GM19452 (cell line): ENCODE results near the gene ZNF503.

Experiments used
- ATAC-seq: cut with Tn5 transposase; IDR thresholded peaks from one replicate; pipeline ENCODE4 v1.9.1; 2021; ENCODE audit not compliant: unreplicated experiment

ZNF503 gene

DNA sequence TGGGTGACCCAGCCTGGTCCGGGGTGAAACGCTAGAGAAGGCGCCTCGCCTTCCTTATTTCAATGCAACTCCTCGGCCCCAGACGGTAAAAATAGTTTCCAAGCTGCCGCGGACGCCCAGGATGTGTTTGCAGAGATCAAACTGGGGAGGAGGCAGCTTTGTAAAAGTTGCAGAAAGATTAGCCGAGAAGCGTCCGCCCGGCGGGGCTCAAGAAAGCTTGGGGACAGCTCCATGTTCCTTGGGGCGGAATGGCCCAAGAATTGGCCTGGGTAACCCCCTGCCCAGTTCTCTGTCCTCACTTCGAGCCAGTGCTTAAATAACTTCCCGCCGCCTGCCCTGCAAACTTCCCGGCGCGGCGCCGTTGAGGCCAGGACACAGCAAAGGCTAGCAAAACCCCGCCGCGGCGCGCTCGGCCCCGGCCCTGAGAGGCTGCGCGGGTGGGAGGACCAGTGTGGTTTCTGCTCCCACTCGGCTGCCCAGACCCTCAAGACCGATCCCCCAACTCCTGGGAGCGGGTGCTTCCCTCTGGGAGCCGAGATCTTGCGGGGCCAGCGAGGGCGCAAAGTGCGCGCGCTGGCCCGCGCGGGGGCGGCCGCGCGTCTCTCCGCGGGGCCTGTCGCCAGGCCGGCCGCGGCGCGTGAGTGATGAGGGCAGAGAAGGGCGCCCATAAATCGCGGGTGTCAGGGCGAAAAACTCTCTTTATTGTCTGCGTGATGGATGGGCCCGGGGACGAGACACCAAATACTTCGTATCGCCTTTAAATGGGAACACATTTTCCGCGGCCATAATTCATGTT lies 6.3 kb upstream of the ZNF503 start:
- ATAC-seq, result no peak

DNA sequence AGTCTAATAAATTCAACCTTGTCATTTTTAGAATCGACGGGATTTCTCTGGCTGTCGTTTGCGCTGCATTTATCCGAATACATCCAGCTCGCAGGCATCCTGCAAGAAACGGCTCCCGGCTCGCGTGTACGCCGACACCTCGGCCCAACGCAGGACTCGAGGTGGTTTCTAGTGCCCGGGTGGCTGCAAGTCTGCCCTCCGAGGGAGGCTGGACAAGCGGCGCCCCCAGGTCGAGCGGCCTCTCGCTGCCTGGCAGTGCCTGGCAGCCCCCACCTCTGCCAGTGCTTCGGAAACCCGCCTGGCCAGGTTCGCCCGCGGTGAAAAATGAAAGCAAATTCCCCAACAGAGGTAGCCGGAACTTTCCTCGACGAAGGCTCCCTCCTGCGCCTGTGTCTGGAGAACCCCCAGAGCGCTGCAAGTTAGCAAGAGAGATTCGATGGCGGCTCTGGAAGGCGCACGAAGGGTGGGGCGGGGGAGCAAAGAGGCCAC lies 5.7 kb upstream of the ZNF503 start:
- no peak for ATAC-seq

DNA sequence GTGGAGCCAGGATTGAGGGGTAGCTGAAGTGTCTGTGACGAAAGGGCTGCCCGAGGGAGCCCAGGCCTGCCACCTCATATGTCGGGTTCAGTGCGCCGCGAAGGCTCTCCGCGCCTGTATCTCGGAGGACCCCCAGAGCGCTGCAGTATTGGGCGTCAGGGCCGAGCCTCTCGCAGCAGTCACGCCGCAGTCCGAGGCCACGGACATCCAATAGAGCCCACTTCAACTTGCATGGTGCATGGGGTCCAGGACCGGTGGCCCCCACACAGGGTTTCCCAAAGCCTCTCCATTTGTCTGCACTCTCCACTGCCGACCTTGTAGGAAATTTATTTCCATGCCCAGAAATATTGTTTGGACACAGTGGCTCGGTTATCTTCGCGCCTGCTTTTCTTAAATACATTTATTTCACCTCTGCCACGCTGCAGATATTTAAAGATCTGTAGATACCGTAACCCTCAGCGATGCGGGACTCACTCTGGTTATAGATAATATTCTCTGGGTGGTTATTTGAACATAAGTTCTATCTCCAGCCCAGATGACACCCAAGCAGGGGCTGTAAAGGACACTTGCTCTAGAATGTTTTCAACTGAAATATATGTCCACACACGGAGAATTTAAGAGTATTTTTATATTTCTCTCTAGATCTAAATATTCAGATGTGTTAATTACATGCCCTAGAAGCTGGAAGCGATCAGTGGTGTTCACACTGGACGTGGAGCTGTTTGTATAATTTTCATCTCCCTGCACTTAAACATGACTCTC lies 5.1 kb upstream of the ZNF503 start:
- ATAC-seq, result no peak

DNA sequence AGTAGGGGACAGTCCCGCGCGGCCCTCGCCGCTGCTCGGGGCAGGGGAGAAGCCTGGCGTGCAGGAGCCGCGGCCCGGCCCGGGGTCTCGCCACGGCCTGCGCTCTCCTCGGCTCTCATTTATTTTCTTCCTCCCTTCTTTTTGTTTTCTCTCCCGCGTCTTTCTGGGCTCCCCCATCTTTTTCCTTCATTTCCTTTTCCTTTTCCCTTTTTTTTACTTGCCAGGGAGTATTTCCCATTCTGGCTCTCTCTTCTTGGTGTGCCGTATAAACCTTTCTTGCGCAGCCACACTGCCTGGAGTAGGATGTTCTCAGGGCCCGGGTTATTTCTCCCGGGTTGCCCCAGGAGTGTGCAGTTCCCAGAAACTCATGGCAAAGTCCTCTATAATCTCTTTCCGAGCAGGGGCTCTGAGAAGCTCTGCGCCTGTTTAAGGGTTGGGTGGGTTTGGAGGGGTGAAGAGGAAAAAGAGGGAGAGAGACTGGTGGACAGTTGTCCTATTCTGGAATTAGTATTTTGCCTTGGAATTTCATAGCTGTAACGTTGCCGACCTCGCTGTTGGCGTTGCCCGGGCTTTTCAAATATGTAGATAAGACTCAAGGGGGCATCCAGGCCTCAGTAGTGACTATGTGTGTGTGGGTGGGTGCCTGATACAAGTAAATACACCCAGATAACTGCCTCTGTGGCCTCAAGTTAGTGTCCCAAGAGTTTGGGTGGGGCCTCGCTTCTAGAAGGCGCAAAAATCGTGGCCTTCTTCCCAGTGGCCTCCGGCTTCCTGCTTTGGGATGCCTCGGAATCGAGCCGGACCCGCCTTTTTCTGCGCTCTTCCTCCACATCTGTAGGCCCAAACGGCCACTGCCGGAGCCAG lies 4.3 kb upstream of the ZNF503 start:
- no peak for ATAC-seq

DNA sequence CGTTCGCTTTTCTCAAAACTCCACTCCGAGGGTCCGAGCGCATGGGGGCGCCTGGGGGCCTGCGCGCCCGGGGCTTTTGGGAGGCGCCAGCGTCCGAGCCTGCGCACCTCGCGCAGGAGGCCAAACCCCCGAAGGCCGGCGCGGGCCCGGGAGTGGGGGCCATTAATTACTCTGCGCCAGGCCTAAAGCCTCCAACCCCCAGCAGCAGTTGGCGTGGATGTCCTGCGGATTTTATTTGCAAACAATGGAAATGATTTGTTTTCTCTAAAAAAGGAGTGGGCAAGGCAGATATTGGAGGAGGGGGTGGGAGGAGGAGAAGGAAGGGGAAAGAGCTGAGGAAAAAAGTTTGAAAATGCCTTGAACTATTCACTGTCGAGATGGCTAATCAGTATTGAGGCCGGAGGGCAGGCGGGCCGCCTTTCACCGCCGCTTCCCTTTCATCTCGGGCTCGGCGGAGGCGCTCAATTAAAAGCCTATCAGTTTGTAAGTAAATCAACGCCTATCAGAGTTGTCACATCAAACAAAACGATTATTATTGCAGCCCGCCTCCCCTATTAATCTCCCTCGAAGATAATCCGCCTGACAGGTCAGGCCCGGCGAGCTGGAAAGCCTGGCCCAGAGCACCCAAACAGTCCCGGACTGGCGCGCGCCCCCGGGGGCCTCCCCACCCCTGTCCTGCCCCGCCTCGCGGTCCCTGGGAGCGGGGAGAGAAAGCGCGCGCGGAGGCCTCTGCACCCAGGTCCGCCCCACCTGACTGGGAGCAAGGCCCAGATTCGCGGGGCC lies 3.4 kb upstream of the ZNF503 start:
- ATAC-seq, result no peak

DNA sequence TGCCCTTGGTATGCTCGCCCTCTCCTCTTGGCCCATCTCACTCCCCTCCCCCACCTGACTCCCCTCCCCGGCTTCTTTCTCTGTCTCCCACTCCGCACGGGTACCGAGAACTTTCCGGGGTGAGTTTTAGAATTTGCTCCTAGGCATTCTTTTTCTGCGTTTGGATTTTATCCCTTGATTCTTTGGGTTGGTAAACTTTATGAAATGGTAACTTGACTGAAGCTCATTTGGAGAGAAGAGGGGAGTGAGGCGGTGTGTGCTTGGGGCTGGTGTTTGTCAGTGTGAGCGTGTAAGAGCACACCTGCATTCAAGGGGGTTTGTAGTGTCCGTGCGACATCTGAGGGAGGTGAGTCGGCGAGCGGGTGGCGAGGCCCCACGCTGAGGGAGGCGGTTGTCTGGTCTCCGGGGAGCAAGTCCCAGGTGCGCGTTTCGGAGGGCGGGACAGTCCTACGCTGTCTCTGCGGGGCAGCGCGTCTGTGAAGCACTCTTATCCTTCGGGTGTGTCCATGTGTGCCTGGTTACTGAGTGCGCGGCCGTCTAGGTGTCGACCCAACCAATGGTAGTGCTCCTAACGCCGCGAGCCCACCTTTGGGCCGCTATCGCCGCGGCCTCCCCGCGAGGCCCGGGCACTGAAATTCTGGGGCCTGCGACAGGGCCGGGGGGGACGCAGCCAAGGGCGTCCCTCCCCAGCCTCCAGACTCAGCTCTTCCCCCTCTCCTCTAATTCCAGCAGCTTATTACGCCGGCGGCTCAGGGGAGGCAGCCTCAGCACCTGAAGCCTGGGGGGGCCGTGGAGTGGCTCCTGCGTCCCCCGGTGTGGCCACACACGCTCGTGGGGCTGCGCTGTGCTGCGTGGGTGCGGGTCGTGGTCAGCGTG lies 2.6 kb upstream of the ZNF503 start:
- ATAC-seq, result no peak

DNA sequence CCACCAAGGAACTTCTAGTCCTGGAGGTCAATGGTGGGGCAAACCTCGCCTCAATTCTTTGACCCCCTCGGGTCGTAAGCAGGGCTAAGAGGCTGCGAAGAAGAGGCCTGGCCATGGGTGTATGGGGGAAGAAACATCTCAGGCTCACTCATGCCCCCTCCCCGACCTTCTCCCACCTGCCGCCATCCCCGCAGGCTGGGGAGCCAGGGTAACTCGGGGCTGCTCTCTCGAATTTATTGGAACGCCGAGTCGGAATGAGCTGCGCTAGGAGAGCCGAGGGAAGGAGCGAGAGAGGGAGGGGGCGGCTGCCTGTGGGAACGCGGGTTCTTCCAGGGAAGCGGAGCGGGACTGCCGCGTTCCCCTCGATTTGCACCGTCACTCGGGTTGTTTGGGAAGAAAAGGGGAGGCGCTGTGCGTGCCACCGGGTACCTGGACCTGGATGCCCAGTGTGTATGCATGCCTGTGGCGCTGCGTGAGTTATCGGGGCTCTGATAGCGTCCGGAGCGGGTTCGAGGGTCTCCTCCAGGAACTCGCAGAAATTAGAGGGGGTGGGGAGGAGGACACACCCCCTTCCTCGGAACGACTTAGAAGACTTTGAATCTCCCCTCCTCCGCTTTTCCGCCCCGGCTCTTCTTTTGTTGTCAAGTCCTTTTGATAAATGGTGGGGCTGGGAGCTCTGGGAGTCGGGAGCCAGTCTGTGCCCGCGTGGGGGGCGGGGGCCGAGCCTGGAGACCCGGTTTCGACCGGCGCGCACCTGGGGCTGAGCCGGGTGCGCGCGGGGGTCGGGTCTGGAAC lies 1.8 kb upstream of the ZNF503 start:
- no peak for ATAC-seq

DNA sequence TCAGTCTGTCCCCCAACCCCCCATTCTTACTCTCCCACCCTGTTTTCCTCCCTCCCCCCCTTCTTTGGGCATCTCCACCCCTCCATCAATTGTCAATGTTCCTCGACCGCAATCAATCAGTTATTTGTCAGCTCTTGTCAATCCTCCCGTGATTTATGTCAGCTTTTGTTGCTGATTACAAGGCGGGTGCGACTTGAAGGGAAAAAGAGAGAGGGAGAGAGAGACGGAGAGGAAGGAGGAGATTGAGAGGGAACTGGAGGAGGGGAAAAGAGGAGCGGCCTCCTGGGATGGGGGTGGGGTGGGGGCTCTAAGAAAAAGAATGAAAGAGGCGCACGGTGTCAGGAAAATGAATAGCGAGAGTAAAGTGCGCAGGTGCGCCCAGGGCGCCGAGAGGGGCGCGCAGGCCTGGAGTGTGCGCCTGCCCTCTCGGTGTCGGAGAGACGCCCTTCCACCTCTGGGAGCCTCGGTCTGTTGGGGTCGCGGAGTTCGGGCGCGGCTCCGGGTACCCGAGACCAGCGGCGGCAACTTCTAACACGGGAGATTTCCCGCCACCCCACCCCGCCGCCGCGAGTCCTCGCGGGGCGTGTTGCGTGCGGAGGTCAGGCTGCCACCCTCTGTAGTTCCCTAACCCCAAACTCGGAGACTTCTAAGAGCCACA lies 1.1 kb upstream of the ZNF503 start:
- ATAC-seq, result no peak

DNA sequence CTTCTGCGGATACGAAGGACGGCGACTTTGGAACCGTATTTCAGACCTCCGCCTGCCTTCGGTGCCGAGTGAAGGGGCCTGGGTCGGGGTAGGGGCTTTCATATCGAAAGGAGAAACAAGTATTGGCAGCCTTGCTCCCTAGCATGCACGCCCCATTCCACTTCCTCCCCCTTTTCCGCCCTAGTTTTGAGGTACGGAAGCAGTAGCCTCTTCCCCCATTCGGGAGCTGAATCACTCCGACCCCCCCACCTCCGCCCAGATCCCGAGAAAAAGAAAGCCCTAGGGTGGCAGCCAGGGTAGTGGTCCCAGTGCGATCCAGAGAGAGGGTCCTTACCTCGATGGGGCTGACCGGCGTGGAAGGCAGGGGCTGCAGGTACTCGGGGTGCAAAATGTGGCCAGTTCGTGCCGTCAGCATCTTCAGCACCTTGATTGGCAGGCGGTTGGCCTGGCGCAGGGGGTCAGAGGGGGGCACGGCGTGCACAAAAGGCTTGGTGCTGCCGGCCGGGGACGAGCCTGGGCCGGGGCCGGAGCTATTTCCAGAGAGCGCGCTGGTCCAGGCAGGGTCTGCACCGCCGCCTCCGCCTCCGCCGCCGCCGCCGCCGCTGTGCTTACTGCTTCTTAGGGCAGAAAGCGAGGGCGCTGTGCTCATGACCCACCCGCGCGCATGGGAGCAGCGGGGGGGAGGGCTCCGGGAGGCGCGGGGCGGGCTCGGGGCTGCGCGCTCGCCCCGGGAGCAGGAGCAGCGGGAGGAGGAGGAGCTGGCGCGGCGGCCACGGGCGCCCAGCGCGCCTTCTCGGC lies 594 bp downstream of the ZNF503 start:
- peak; percentile 34 for ATAC-seq

DNA sequence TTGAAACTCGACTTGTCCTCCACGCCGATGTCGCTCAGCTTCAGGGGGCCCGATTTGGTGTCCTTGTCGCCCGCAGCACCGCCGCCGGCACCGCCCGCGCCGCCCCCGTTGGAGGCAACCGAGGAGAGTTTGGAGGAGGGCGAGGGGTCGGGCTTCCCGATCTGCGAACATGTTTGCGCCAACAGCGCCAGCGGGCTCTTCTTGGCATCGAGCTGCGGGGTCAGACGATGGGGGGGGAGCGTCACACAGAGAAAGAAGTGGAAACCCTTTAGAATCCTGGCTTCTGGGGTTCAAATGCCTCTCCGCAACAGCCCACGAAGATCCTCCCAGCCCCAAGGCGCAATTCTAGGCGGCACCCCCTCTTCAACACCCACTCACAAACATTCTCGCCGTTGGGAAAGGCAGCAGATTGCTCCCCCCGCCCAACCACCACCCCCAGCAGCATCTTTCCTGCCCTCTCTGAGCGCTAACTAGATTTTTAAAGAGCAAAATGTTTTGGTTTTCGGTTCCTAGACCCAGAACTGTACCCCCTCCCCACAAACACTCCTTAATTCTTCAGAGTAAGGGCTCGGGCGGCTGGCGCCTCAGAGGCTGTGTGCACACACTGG lies 1.3 kb downstream of the ZNF503 start:
- ATAC-seq, result no peak

DNA sequence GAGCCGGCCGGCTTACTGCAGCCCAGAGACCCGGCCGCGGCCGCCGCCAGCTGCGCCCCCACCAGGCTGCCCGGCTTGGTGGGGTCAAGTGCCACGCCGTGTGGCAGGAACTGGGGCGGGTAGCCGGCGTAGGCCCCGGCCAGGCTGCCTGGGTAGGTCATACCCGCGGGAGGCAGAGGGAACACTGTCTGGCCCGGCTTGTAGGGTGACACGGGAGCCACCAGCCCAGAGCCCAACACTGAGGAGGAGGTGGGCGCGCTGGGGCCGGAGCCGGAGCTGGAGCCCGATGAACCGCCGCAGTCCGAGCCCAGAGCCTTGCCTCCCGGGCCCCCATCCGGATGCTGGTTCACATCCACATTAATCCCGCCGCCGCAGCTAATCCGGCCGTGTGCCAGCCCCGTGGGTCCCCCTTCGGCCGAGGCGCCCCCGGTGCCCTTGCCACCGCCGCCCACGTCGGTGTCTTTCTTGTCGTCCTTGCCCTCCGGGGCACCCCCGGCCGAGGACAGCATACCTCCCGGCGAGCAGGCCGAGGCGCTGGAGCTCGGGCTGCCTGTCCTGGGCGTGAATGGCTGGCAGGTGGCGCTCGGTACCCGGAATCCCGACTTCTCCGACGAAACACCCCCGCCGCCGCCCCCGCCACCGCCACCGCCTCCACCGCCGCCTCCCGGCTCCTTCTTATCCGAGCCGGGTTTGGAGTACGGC lies 2.0 kb downstream of the ZNF503 start:
- ATAC-seq, result no peak

DNA sequence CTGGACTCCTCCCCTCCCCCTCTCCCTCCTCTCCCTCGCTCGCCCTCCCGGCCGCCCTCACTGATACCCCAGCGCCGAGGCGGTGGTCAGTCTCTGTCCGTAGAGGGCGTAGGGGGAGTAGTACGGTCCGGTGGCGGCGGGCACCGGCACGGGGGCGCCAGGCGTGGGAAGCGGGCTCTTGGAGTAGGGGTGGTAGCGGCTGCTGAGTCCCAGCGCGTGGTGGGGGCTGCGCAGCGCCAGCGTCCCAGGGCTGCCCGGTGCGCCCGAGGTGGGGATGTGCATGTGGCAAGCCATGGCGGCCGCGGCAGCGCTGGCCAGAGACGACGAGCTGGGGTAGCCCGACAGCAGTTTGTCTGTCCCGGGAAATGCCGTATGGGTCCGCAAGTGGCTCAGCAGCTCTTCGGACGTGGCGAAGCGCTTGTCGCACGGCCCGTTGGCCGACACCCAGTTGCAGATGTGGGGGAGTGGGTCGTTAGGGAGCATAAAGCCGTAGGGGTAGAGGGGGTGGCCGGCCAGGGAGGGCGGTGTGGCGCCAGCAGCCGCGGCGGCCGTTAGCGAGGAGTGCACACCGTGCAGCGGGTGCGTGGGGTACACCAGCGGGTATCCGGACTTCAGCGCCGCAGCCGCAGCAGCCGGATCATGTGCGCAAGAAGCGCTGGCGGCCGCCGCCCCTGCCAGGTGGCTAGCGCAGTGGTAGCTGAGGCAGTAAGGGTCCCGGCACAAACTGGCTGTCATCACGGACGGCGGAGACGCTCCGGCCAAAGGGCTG lies 2.7 kb downstream of the ZNF503 start:
- ATAC-seq, result no peak

DNA sequence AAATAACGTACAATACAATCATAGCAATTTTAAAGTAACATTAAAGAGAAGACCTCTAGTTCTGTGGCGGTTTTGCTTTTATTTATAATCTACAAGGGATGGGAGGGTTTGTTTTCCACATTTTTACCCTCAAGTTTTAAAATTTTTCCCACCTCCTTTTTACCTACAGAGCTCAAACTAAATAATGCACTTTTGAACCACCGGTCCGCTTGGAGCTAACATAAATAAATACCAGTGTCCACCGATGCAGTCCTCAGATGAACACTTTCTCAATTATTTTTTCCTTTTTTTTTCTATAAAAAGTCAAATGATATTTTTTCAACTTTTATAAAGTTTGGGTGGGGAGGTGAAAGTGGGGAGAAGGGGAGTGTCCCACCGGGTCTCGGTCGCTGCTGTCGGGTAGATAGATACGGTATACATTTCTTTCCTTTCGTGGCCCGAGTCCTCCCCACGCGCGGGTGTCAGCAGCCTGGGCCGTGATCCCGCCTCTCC lies 3.3 kb downstream of the ZNF503 start:
- ATAC-seq, result no peak

DNA sequence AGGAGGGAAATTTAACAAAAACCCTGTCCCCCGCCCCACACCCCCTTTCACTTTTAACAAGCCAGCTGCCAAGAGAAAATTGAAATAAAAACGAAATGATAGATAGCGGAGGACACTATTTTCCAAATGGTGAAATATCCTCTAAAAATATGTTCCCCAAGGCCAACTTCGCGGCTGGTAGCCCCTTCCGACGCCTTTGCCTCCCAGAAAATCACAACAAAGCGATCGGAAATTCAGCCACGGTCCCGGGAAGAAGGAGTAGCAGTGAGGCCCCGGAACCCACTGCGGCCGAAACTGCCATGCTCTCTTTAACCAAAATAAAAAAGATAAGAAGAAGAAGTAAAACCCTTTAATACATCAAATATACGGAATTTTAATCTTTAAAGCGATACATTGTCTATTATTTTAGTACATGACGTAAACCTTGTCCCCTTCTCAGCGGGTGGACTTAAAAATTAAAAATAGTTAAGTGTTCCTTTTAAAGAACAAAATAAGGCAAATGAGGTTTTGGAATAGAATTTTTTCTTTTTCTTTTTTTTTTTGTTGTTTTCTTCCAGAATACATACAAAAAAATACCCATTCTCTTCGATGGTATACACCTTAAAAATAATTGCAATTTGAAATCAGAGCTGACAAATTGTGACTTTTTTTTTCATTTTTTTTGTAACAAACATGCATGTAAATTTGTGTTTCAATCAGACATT lies 3.9 kb downstream of the ZNF503 start:
- no peak for ATAC-seq
